GM21381 (cell line): ENCODE data around the gene SLC22A3.

Experiments used
- ATAC-seq: cut with Tn5 transposase; IDR thresholded peaks from one replicate; pipeline ENCODE4 v1.9.1; 2021; ENCODE audit warnings: mild to moderate bottlenecking, moderate library complexity; ENCODE audit not compliant: unreplicated experiment

The SLC22A3 gene

DNA sequence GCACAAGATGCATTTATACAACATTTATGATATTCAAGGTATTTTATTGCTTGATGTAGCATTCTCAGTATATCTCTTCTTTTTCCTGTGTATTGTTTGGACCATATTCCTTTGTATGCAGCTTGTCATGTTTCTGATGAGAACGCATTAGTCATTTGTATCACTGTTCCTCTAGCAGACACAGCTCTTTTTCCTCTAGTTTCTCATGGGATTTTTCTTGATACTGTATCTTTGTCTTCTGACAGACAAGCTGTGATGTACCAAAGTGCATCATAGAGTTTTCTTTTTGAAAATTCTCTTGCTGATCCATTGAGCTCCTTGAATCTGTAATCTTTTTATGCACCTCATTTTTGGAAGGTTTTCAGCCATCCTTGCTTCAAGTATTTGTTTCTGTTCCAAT, 140.9 kb downstream of the SLC22A3 start:
- ATAC-seq: no peak

DNA sequence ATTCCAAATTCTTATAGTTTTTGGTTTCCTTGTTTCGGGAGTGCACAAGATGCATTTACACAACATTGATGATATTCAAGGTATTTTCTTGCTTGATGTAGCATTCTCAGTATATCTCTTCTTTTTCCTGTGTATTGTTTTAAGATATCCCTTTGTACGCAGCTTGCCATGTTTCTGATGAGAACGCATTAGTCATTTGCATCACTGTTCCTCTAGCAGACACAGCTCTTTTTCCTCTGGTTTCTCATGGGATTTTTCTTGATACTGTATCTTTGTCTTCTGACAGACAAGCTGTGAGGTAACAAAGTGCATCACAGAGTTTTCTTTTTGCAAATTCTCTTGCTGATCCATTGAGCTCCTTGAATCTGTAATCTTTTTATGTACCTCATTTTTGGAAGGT, 146.4 kb downstream of the SLC22A3 start:
- no peak for ATAC-seq

DNA sequence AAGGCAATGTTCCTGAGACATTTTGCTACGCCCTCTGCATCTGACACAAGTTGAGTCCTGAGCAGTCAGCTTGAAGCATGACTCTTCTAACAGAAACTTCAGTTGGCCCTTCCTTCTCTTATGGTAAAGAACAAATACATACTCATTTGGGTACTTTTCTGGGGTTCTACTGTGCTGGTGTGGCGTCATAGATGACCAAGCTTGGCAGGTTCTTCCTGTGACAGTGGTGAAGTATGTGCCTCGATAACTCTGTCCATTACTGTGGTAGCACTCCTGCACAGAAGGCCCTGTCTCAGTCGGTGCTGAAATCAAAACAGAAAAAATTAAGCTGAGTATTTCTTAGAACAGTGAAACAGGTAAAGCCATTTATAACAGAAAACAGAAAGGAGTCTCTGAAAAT, 152.5 kb downstream of the SLC22A3 start:
- ATAC-seq: no peak
